Parathyroid adenoma (tissue), 2 donors: Measurements from ENCODE around the gene KRTAP4-9.
"Not testable (repeated sequence)": the region's sequence is repeated elsewhere in the genome, so short reads cannot be mapped to it uniquely, and the experiment has no call there.

Experiments used
- H2AFZ ChIP-seq: fragments of 300-600 bp; sonication (generic); one replicate; pipeline ENCODE4 v1.7.0; 2017; ENCODE audit warnings: antibody characterized with exemption, mild to moderate bottlenecking
- H3K27ac ChIP-seq: fragments of 300-600 bp; sonication (generic); one replicate; pipeline ENCODE4 v1.7.0; 2017
- H3K27me3 ChIP-seq: fragments of 300-600 bp; sonication (generic); one replicate; pipeline ENCODE4 v1.7.0; 2017; ENCODE audit warnings: low read length; ENCODE audit not compliant: control insufficient read depth, insufficient read depth
- H3K36me3 ChIP-seq: fragments of 300-600 bp; sonication (generic); one replicate; pipeline ENCODE4 v1.7.0; 2017; ENCODE audit warnings: low read length; ENCODE audit not compliant: control insufficient read depth, insufficient read depth
- H3K4me1 ChIP-seq: fragments of 300-600 bp; sonication (generic); one replicate; pipeline ENCODE4 v1.7.0; 2017; ENCODE audit warnings: control low read depth
- H3K4me2 ChIP-seq: fragments of 300-600 bp; sonication (generic); one replicate; pipeline ENCODE4 v1.7.0; 2017; ENCODE audit warnings: low read length
- H3K4me3 ChIP-seq: fragments of 300-600 bp; sonication (generic); one replicate; pipeline ENCODE4 v1.7.0; 2017; ENCODE audit warnings: low read depth, low read length
- H3K79me2 ChIP-seq: fragments of 300-600 bp; sonication (generic); one replicate; pipeline ENCODE4 v1.7.0; 2017; ENCODE audit warnings: control low read depth
- H3K9ac ChIP-seq: fragments of 300-600 bp; sonication (generic); one replicate; pipeline ENCODE4 v1.7.0; 2017; ENCODE audit warnings: mild to moderate bottlenecking
- H3K9me3 ChIP-seq: fragments of 300-600 bp; sonication (generic); one replicate; pipeline ENCODE4 v1.7.0; 2017; ENCODE audit warnings: low read length; ENCODE audit not compliant: control insufficient read depth
- TF ChIP-seq, protein P1 (sequence below): fragments of 300-600 bp; sonication (generic); IDR thresholded peaks from one replicate; pipeline ENCODE4 v1.7.0; 2017; ENCODE audit warnings: antibody characterized with exemption, mild to moderate bottlenecking
- donor health status: primary hyperparathyroidism.

The KRTAP4-9 gene

GRCh38 chr17:41147531-41148204 is 42.5 kb downstream of the KRTAP4-9 start:
- TF ChIP-seq, protein P1, sequence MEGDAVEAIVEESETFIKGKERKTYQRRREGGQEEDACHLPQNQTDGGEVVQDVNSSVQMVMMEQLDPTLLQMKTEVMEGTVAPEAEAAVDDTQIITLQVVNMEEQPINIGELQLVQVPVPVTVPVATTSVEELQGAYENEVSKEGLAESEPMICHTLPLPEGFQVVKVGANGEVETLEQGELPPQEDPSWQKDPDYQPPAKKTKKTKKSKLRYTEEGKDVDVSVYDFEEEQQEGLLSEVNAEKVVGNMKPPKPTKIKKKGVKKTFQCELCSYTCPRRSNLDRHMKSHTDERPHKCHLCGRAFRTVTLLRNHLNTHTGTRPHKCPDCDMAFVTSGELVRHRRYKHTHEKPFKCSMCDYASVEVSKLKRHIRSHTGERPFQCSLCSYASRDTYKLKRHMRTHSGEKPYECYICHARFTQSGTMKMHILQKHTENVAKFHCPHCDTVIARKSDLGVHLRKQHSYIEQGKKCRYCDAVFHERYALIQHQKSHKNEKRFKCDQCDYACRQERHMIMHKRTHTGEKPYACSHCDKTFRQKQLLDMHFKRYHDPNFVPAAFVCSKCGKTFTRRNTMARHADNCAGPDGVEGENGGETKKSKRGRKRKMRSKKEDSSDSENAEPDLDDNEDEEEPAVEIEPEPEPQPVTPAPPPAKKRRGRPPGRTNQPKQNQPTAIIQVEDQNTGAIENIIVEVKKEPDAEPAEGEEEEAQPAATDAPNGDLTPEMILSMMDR: no peak
- no peak overlapping the region for H3K4me2 ChIP-seq
- H3K4me3 ChIP-seq: no peak overlapping the region
- H3K79me2 ChIP-seq: no peaks in the 10 kb centered on the region
- H3K4me1 ChIP-seq: no peaks in the 10 kb centered on the region
- H3K36me3 ChIP-seq: no peaks in the 10 kb centered on the region
- no peak overlapping the region for H2AFZ ChIP-seq
- no peak overlapping the region for H3K27ac ChIP-seq
- H3K27me3 ChIP-seq: no peaks in the 10 kb centered on the region
- H3K9ac ChIP-seq: no peak overlapping the region
- H3K9me3 ChIP-seq: no peaks in the 10 kb centered on the region

- not testable (repeated sequence) for H3K27ac ChIP-seq, H3K9ac ChIP-seq, H3K79me2 ChIP-seq, H3K27me3 ChIP-seq, H3K4me1 ChIP-seq, H3K4me3 ChIP-seq, H3K4me2 ChIP-seq, H3K36me3 ChIP-seq, H2AFZ ChIP-seq, H3K9me3 ChIP-seq
Measured at GRCh38 chr17:41148971-41149651, 43.9 kb downstream of the KRTAP4-9 start.

DNA sequence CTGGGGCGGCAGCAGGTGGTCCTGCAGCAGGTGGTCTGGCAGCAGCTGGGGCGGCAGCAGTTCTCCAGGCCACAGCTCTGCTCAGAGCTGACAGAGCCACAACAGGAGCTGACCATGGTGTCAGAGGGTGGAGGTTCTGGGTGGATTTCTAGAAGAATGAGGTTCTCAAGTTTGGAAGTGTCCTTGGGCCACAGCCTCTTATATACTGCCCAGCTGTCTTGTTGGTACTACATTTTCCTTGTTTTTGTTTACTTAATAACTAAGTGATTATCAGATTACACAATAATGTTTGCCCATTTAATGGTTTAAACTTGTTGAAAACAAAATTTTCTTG is 44.4 kb downstream of the KRTAP4-9 start, which contains the start of gene KRTAP4-5:
TSS of gene KRTAP4-5 (minus strand) at position 174 of the 334 bp plus-strand sequence. CDS start at position 116, 58 bp downstream.
- Histone ChIP-seq H3K36me3 (no peaks in the 10 kb centered on the region), H3K4me2 (no peak within 1 kb of the TSS), H3K27ac (no peak within 1 kb of the TSS), H3K9me3 (no peaks in the 10 kb centered on the region), H3K27me3 (no peaks in the 10 kb centered on the region), H3K4me1 (no peaks in the 10 kb centered on the region), H3K4me3 (no peak within 1 kb of the TSS), H3K9ac (no peak within 1 kb of the TSS), H2AFZ (no peak within 1 kb of the TSS), H3K79me2 (no peaks in the 10 kb centered on the region)
- TF ChIP-seq, protein P1: no peak

- H3K27ac ChIP-seq: no peak overlapping the region
- TF ChIP-seq, protein P1: no peak
- H3K4me2 ChIP-seq: no peak overlapping the region
- no peaks in the 10 kb centered on the region for H3K36me3 ChIP-seq
- no peaks in the 10 kb centered on the region for H3K79me2 ChIP-seq
- H3K9me3 ChIP-seq: no peaks in the 10 kb centered on the region
- no peak overlapping the region for H3K4me3 ChIP-seq
- no peaks in the 10 kb centered on the region for H3K4me1 ChIP-seq
- no peak overlapping the region for H3K9ac ChIP-seq
- no peaks in the 10 kb centered on the region for H3K27me3 ChIP-seq
- H2AFZ ChIP-seq: no peak overlapping the region
Measured at GRCh38 chr17:41150026-41150425, 44.8 kb downstream of the KRTAP4-9 start.

- Histone ChIP-seq H3K27me3 (no peaks in the 10 kb centered on the region), H2AFZ (no peak overlapping the region), H3K36me3 (no peaks in the 10 kb centered on the region), H3K4me3 (no peak overlapping the region), H3K27ac (no peak overlapping the region), H3K79me2 (no peaks in the 10 kb centered on the region), H3K4me2 (no peak overlapping the region), H3K9me3 (no peaks in the 10 kb centered on the region), H3K4me1 (no peaks in the 10 kb centered on the region), H3K9ac (no peak overlapping the region)
- TF ChIP-seq, protein P1: no peak
Measured at GRCh38 chr17:41151525-41151924, 46.3 kb downstream of the KRTAP4-9 start.
